Measurements from ENCODE around the gene DPF1. TPM values are rescaled to one million over a fixed set of nuclear protein-coding genes. Genes with fewer than 3 reads are reported as not detected.

Gene DPF1
- total and polyA plus RNA-seq, 2 donors from 2014 or later: not detected

DNA sequence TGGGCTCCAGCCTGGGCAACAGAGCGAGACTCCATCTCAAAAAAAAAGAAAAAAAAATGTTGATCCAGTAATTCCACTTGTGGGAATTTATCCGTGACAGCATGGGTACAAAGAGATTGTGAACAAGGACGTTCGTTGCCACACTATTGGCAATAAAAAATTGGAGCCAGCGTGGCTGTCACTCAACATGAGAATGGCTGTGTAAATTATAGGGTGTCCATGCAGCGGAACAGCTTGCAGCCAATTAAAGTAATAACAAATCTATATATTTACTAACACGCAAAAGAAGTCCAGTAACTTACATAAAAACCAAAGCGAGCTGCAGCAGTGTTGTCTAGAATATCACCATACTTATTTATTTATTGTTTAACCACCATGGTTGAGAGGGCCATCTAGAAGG, 19.3 kb downstream of the DPF1 start:
- TF ChIP-seq, protein P1, sequence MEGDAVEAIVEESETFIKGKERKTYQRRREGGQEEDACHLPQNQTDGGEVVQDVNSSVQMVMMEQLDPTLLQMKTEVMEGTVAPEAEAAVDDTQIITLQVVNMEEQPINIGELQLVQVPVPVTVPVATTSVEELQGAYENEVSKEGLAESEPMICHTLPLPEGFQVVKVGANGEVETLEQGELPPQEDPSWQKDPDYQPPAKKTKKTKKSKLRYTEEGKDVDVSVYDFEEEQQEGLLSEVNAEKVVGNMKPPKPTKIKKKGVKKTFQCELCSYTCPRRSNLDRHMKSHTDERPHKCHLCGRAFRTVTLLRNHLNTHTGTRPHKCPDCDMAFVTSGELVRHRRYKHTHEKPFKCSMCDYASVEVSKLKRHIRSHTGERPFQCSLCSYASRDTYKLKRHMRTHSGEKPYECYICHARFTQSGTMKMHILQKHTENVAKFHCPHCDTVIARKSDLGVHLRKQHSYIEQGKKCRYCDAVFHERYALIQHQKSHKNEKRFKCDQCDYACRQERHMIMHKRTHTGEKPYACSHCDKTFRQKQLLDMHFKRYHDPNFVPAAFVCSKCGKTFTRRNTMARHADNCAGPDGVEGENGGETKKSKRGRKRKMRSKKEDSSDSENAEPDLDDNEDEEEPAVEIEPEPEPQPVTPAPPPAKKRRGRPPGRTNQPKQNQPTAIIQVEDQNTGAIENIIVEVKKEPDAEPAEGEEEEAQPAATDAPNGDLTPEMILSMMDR (IDR thresholded peaks at IDR 0.05; ENCODE audit: borderline replicate concordance, extremely low read depth, insufficient read depth): no peak
- H3K4me1 ChIP-seq (ENCODE audit: control insufficient read depth in 2 of 3, insufficient read depth in 2 of 3, low read depth in 1 of 3, low read length in 3 of 3): peaks cover 0 to 5% (median 0%) of the 10 kb centered on the region in 3 donors
- H3K36me3 ChIP-seq (ENCODE audit: control insufficient read depth in 2 of 3, insufficient read depth in 3 of 3, low read length in 3 of 3): peaks cover 0 to 13% (median 3%) of the 10 kb centered on the region in 3 donors

DNA sequence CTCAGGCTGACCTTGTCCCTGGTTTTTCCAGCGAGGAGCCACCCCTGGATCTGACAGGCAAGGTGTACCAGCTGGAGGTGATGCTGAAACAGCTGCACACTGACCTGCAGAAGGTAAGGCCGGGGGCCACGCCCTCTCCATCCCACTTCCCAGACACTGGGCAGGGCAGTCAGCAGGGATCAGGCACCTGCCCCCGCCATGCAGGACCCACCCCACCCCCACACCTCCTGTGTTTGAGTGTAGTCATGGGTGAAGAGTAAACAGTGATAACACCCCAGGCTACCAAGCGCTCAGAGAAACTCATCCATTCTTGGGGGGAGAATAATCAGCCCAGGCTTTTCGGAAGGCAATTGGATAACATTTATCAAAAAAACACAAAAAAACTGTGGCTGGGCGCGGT, 19.9 kb downstream of the DPF1 start:
- TF ChIP-seq, protein P1 (IDR thresholded peaks at IDR 0.05; ENCODE audit: borderline replicate concordance, extremely low read depth, insufficient read depth): no peak
- H3K4me3 ChIP-seq (ENCODE audit: low read length in 3 of 3): no peak overlapping the region
- no peaks in the 10 kb centered on the region for H3K4me1 ChIP-seq (ENCODE audit: control insufficient read depth in 2 of 3, insufficient read depth in 2 of 3, low read depth in 1 of 3, low read length in 3 of 3)
- no peak overlapping the region for H3K27ac ChIP-seq (ENCODE audit: low read depth in 2 of 2, low read length in 2 of 2)
- no peak overlapping the region for H3K9ac ChIP-seq (ENCODE audit: low read length in 3 of 3)
- H3K27me3 ChIP-seq (ENCODE audit: control insufficient read depth, insufficient read depth, low read length): no peaks in the 10 kb centered on the region
- intact Hi-C loops (cut with DNase I): no loop called here
- no peak for DNase-seq
- no peaks in the 10 kb centered on the region for H3K9me3 ChIP-seq (ENCODE audit: control insufficient read depth in 2 of 3, insufficient read depth in 1 of 3, low read length in 3 of 3)
- peaks cover 0 to 13% (median 3%) of the 10 kb centered on the region in 3 donors for H3K36me3 ChIP-seq (ENCODE audit: control insufficient read depth in 2 of 3, insufficient read depth in 3 of 3, low read length in 3 of 3)
- FAIRE-seq: no peak

More for the DNA sequence above, 19.3 kb downstream of the DPF1 start:
- no peak overlapping the region for H3K27ac ChIP-seq (ENCODE audit: low read depth in 2 of 2, low read length in 2 of 2)
- DNase-seq: no peak
- no peaks in the 10 kb centered on the region for H3K9me3 ChIP-seq (ENCODE audit: control insufficient read depth in 2 of 3, insufficient read depth in 1 of 3, low read length in 3 of 3)
- no peaks in the 10 kb centered on the region for H3K27me3 ChIP-seq (ENCODE audit: control insufficient read depth, insufficient read depth, low read length)
- no peak overlapping the region for H3K9ac ChIP-seq (ENCODE audit: low read length in 3 of 3)
- no peak for FAIRE-seq
- no peak overlapping the region for H3K4me3 ChIP-seq (ENCODE audit: low read length in 3 of 3)
- intact Hi-C loops (cut with DNase I): no loop called here

DNA sequence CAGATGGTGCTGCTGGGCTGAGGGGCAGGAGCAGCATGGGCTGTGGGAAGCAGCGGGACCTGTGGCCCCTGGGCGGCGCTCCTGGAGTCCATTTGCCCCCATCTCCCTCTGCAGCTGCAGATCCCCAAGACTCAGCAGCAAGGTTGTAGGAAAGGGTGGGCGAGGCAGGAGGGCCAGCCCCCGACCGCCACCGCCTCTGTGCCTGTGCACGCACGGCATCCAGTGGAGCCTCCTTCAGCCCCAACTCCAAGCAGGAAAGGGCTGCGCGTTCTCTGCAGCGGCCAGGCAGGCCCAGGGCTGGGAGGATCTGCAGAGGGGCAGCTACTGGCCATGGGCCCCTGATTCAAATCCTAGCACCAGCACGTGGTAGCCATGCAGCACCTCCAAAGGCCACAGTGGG, 20.8 kb downstream of the DPF1 start:
- TF ChIP-seq, protein P1 (IDR thresholded peaks at IDR 0.05; ENCODE audit: borderline replicate concordance, extremely low read depth, insufficient read depth): no peak

DNA sequence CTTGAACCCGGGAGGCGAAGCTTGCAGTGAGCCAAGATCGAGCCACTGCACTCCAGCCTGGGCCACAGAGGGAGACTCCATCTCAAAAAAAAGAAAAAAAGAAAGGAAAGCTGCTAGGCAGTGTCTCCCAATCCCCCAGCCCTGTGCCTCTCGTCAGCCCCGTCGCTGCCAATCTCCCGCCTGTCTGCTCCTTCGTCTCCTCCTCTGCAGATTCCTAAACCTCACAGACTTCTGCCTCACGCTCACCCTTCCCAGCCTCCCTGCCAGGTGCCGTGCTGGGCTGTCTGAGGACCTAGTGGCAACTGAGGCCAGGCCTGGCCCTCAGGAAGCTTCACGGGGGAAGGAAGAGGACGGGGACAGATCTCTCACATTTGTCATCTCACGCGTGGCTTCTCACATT, 21.5 kb downstream of the DPF1 start:
- FAIRE-seq (no peak), DNase-seq (no peak)
- intact Hi-C loops (cut with DNase I): no loop called here
- Histone ChIP-seq H3K4me3 (ENCODE audit: low read length in 3 of 3) (no peak overlapping the region), H3K36me3 (ENCODE audit: control insufficient read depth in 2 of 3, insufficient read depth in 3 of 3, low read length in 3 of 3) (peaks cover 0 to 13% (median 3%) of the 10 kb centered on the region in 3 donors), H3K9ac (ENCODE audit: low read length in 3 of 3) (no peak overlapping the region), H3K27ac (ENCODE audit: low read depth in 2 of 2, low read length in 2 of 2) (no peak overlapping the region), H3K9me3 (ENCODE audit: control insufficient read depth in 2 of 3, insufficient read depth in 1 of 3, low read length in 3 of 3) (no peaks in the 10 kb centered on the region), H3K4me1 (ENCODE audit: control insufficient read depth in 2 of 3, insufficient read depth in 2 of 3, low read depth in 1 of 3, low read length in 3 of 3) (no peaks in the 10 kb centered on the region), H3K27me3 (ENCODE audit: control insufficient read depth, insufficient read depth, low read length) (no peaks in the 10 kb centered on the region)
- TF ChIP-seq, protein P1 (IDR thresholded peaks at IDR 0.05; ENCODE audit: borderline replicate concordance, extremely low read depth, insufficient read depth): no peak

More for the DNA sequence above, 20.8 kb downstream of the DPF1 start:
- DNase-seq (no peak), FAIRE-seq (no peak)
- intact Hi-C loops (cut with DNase I): no loop called here
- Histone ChIP-seq H3K36me3 (ENCODE audit: control insufficient read depth in 2 of 3, insufficient read depth in 3 of 3, low read length in 3 of 3) (peaks cover 0 to 13% (median 3%) of the 10 kb centered on the region in 3 donors), H3K27ac (ENCODE audit: low read depth in 2 of 2, low read length in 2 of 2) (no peak overlapping the region), H3K9ac (ENCODE audit: low read length in 3 of 3) (no peak overlapping the region), H3K4me1 (ENCODE audit: control insufficient read depth in 2 of 3, insufficient read depth in 2 of 3, low read depth in 1 of 3, low read length in 3 of 3) (no peaks in the 10 kb centered on the region), H3K9me3 (ENCODE audit: control insufficient read depth in 2 of 3, insufficient read depth in 1 of 3, low read length in 3 of 3) (no peaks in the 10 kb centered on the region), H3K27me3 (ENCODE audit: control insufficient read depth, insufficient read depth, low read length) (no peaks in the 10 kb centered on the region), H3K4me3 (ENCODE audit: low read length in 3 of 3) (no peak overlapping the region)
